Fibroblast of mammary gland (primary cell): ENCODE measurements around the gene GRP.
A peak's percentile ranks its signal among the peaks of the same experiment; 100 is the strongest.

ENCODE experiments used
- DNase-seq: peaks from one replicate; pipeline ENCODE4 v3.0.0-alpha.2; 2010; ENCODE audit warnings: low read depth
- H3K4me3 ChIP-seq: 2 replicates; pipeline ENCODE4 v1.5.1; 2011; ENCODE audit warnings: low read depth, mild to moderate bottlenecking, low read length, moderate library complexity; ENCODE audit not compliant: control insufficient read depth
- CTCF ChIP-seq: conservative IDR thresholded peaks from 2 replicates; pipeline ENCODE4 v1.5.1; 2011; ENCODE audit warnings: low read depth, low read length, inconsistent platforms; ENCODE audit not compliant: control insufficient read depth, insufficient read depth

GRP gene

GRCh38 chr18:59269563-59270119 is 49.7 kb downstream of the GRP start:
- H3K4me3 ChIP-seq = no peak overlapping the region
- no peak for TF ChIP-seq CTCF
- DNase-seq = no peak

- DNase-seq = no peak
These were observed 50.8 kb downstream of the GRP start for GRCh38 chr18:59270689-59271257.

DNA sequence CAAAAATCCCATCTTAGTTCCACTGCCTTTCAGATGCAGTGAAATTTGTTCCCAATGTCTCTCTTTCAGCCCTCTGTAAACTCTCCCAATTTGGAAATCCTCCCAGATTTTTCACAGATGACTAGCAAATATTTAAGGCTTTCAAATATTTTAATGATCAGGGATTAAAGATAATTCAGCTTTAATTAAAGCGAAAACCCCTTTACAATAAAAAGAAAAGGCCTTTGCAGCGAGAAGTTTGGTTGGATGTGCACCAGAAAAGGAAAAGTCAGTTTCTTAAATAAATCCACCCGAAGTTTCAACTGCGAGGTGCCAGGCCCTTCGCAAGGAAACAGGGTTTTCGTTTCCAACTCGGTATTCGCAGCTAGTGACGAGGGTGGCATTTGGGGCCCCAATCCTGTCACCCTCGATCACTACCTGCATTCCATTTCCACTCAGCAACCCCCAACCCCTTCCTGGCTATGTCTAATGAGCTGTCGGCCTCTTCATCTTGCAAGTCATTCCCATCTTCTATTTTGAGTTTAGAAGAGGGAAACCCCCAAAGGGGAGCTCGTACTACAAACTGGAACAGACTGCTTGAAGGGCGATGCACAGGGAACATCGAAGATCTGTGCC is 51.8 kb downstream of the GRP start:
- H3K4me3 ChIP-seq = no peak overlapping the region
- no peak for DNase-seq
- no peak for TF ChIP-seq CTCF

More at GRCh38 chr18:59270689-59271257, 50.8 kb downstream of the GRP start:
- TF ChIP-seq CTCF = no peak
- H3K4me3 ChIP-seq = no peak overlapping the region

- TF ChIP-seq CTCF = no peak
These were observed 52.4 kb downstream of the GRP start for GRCh38 chr18:59272221-59272888.

GRCh38 chr18:59272891-59273758 is 53.2 kb downstream of the GRP start, which contains the start of gene RAX:
Gene RAX, minus strand, starts transcription at chr18:59273454. Its CDS starts 248 bp downstream, at chr18:59273206.
- TF ChIP-seq CTCF = peak; percentile 5
- no peak within 1 kb of the TSS for H3K4me3 ChIP-seq
- DNase-seq = peak; percentile 11

More at GRCh38 chr18:59272221-59272888, 52.4 kb downstream of the GRP start:
- no peak for DNase-seq
- H3K4me3 ChIP-seq = no peak overlapping the region
